Superior temporal gyrus (tissue), 1 donor: Measurements from ENCODE around the gene BANK1.
A peak's percentile ranks its signal among the peaks of the same experiment; 100 is the strongest.

Experiments
- DNase-seq: peaks from one replicate; pipeline ENCODE4 v3.0.0-alpha.2; 2016; ENCODE audit errors: extremely low spot score

Gene BANK1

GRCh38 chr4:101956068-101956825 is 165.7 kb downstream of the BANK1 start:
- no peak for DNase-seq

- DNase-seq = no peak
Measured at GRCh38 chr4:101958547-101958946, 168.0 kb downstream of the BANK1 start.

GRCh38 chr4:101960431-101960830 is 169.9 kb downstream of the BANK1 start:
- no peak for DNase-seq

GRCh38 chr4:101961144-101961543 is 170.6 kb downstream of the BANK1 start:
- DNase-seq = no peak

- no peak for DNase-seq
Measured at GRCh38 chr4:101967697-101968346, 177.3 kb downstream of the BANK1 start.

- no peak for DNase-seq
Measured at GRCh38 chr4:101968364-101968763, 177.8 kb downstream of the BANK1 start.

GRCh38 chr4:101969965-101970364 is 179.4 kb downstream of the BANK1 start:
- DNase-seq = no peak

- no peak for DNase-seq
Measured at GRCh38 chr4:101970547-101971155, 180.1 kb downstream of the BANK1 start.

- no peak for DNase-seq
Measured at GRCh38 chr4:101972791-101973190, 182.3 kb downstream of the BANK1 start.

- no peak for DNase-seq
Measured at GRCh38 chr4:101973361-101973760, 182.8 kb downstream of the BANK1 start.

GRCh38 chr4:101977076-101977475 is 186.5 kb downstream of the BANK1 start:
- peak; percentile 44 for DNase-seq

GRCh38 chr4:101981756-101982155 is 191.2 kb downstream of the BANK1 start:
- DNase-seq = no peak

GRCh38 chr4:101983835-101984234 is 193.3 kb downstream of the BANK1 start:
- no peak for DNase-seq

GRCh38 chr4:101987623-101988243 is 197.2 kb downstream of the BANK1 start:
- DNase-seq = no peak

GRCh38 chr4:101989551-101989950 is 199.0 kb downstream of the BANK1 start:
- DNase-seq = no peak

- no peak for DNase-seq
Measured at GRCh38 chr4:101992446-101992845, 201.9 kb downstream of the BANK1 start.

GRCh38 chr4:101993002-101993841 is 202.7 kb downstream of the BANK1 start:
- DNase-seq = no peak

- no peak for DNase-seq
Measured at GRCh38 chr4:101993842-101994775, 203.6 kb downstream of the BANK1 start.

GRCh38 chr4:102007959-102008425 is 217.5 kb downstream of the BANK1 start:
- no peak for DNase-seq

- DNase-seq = no peak
Measured at GRCh38 chr4:102008711-102009110, 218.2 kb downstream of the BANK1 start.
